IPS-15b (cell line): ENCODE data around the gene ASCC2.

ENCODE experiments used
- H3K27me3 ChIP-seq: one replicate; pipeline ENCODE4 v1.6.1; 2013; ENCODE audit warnings: low read length; ENCODE audit not compliant: control insufficient read depth, insufficient read depth
- H3K36me3 ChIP-seq: one replicate; pipeline ENCODE4 v1.6.1; 2013; ENCODE audit warnings: low read length; ENCODE audit not compliant: control insufficient read depth, insufficient read depth
- H3K4me1 ChIP-seq: one replicate; pipeline ENCODE4 v1.6.1; 2013; ENCODE audit warnings: mild to moderate bottlenecking, low read length; ENCODE audit not compliant: control insufficient read depth, insufficient read depth
- H3K4me3 ChIP-seq: one replicate; pipeline ENCODE4 v1.5.1; 2013; ENCODE audit warnings: low read depth, low read length
- H3K9ac ChIP-seq: one replicate; pipeline ENCODE4 v1.6.1; 2013; ENCODE audit warnings: low read depth, mild to moderate bottlenecking, low read length
- H3K9me3 ChIP-seq: one replicate; pipeline ENCODE4 v1.6.1; 2013; ENCODE audit warnings: mild to moderate bottlenecking, low read length; ENCODE audit not compliant: control insufficient read depth, insufficient read depth

ASCC2 gene, protein sequence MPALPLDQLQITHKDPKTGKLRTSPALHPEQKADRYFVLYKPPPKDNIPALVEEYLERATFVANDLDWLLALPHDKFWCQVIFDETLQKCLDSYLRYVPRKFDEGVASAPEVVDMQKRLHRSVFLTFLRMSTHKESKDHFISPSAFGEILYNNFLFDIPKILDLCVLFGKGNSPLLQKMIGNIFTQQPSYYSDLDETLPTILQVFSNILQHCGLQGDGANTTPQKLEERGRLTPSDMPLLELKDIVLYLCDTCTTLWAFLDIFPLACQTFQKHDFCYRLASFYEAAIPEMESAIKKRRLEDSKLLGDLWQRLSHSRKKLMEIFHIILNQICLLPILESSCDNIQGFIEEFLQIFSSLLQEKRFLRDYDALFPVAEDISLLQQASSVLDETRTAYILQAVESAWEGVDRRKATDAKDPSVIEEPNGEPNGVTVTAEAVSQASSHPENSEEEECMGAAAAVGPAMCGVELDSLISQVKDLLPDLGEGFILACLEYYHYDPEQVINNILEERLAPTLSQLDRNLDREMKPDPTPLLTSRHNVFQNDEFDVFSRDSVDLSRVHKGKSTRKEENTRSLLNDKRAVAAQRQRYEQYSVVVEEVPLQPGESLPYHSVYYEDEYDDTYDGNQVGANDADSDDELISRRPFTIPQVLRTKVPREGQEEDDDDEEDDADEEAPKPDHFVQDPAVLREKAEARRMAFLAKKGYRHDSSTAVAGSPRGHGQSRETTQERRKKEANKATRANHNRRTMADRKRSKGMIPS

GRCh38 chr22:29837741-29838598 is at the start of gene ASCC2:
Gene ASCC2, minus strand, starts transcription at chr22:29838274. Its CDS starts 5,949 bp downstream, at chr22:29832325.
- H3K9me3 ChIP-seq, result no peaks in the 10 kb centered on the region
- H3K4me1 ChIP-seq, result peaks cover 7% of the 10 kb centered on the region
- H3K36me3 ChIP-seq, result no peaks in the 10 kb centered on the region
- H3K4me3 ChIP-seq, result peak within 1 kb of the TSS; percentile 80
- no peaks in the 10 kb centered on the region for H3K27me3 ChIP-seq
- peak within 1 kb of the TSS; percentile 32 for H3K9ac ChIP-seq

GRCh38 chr22:29887358-29887757 is 49.3 kb upstream of the ASCC2 start:
- Histone ChIP-seq H3K27me3 (no peaks in the 10 kb centered on the region), H3K9me3 (no peaks in the 10 kb centered on the region), H3K36me3 (no peaks in the 10 kb centered on the region), H3K4me3 (no peak overlapping the region), H3K4me1 (peaks cover 8% of the 10 kb centered on the region), H3K9ac (no peak overlapping the region)

- Histone ChIP-seq H3K4me3 (no peak overlapping the region), H3K4me1 (peaks cover 8% of the 10 kb centered on the region), H3K9ac (no peak overlapping the region), H3K36me3 (no peaks in the 10 kb centered on the region), H3K27me3 (no peaks in the 10 kb centered on the region), H3K9me3 (no peaks in the 10 kb centered on the region)
Observed at GRCh38 chr22:29886596-29886995, 48.5 kb upstream of the ASCC2 start.

- no peaks in the 10 kb centered on the region for H3K36me3 ChIP-seq
- peaks cover 8% of the 10 kb centered on the region for H3K4me1 ChIP-seq
- no peak overlapping the region for H3K4me3 ChIP-seq
- H3K9ac ChIP-seq, result no peak overlapping the region
- H3K27me3 ChIP-seq, result no peaks in the 10 kb centered on the region
- H3K9me3 ChIP-seq, result no peaks in the 10 kb centered on the region
Observed at GRCh38 chr22:29885610-29886009, 47.5 kb upstream of the ASCC2 start.

DNA sequence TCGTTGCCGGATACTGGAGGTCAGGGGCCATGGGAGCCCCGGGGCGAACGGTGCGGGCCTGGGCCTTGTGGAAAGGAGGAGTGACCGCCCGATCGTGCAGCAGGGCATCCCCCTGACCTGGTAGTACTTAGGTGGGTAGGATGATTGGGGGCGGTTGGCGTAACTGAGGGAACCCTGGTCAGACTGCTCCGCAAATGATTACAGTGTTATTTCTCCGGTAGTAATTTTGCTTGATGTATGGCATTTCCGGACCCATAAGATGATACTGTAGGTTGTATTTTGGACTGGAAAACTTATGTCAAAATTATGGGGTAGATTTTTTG is 45.7 kb upstream of the ASCC2 start:
- Histone ChIP-seq H3K36me3 (no peaks in the 10 kb centered on the region), H3K9me3 (no peaks in the 10 kb centered on the region), H3K27me3 (no peaks in the 10 kb centered on the region)

DNA sequence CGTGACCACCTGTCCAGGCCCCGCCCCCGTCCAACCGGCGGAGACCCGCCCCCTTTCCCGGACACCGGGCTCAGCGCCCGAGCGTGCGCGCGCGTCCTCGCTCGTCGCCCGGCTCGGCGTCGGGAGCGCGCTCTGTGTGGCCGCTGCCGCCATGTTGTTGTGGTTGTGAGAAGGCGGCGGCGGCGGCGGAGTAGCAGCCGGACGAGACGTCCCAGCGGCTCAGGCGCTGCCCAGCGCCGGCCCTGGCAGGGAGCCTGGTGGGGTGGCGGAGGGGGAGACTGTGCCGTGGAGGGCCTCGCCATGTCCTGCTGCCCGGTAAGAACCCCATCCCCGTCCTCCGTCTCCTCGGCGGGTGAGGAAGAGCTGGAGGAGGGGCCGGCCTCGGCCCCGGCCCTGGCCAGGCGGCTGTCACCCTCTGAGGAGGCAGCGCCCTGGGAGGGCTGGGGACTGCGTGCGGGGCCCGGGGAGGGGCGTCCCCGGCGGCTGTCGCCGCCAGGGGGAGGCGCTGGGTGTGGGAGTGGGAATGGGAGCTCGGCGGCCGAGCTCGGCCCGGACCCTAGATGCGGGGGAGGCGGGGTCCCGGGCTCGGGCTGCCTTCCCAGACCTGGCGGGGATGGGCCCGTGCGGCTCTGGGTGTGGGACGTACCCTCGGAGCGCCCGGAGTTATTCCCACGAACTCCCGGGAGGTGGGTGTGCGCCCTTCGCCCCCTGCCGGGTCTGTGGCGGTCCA is 45.1 kb upstream of the ASCC2 start, which contains the start of gene MTMR3:
Gene MTMR3 (plus strand): TSS at position 130 of the 730 bp plus-strand sequence. CDS start 87,886 bp downstream, outside the sequence.
- Histone ChIP-seq H3K9me3 (no peaks in the 10 kb centered on the region), H3K27me3 (no peaks in the 10 kb centered on the region), H3K9ac (peak within 1 kb of the TSS; percentile 87), H3K4me1 (peaks cover 8% of the 10 kb centered on the region), H3K36me3 (no peaks in the 10 kb centered on the region), H3K4me3 (peak within 1 kb of the TSS; percentile 87)

More for the DNA sequence above, 45.7 kb upstream of the ASCC2 start:
- Histone ChIP-seq H3K4me1 (peaks cover 8% of the 10 kb centered on the region), H3K9ac (peak overlapping the region; percentile 73), H3K4me3 (peak overlapping the region; percentile 87)

GRCh38 chr22:29882716-29883044 is 44.6 kb upstream of the ASCC2 start:
- no peaks in the 10 kb centered on the region for H3K9me3 ChIP-seq
- H3K4me1 ChIP-seq, result peaks cover 8% of the 10 kb centered on the region
- H3K4me3 ChIP-seq, result peak overlapping the region; percentile 26
- H3K9ac ChIP-seq, result no peak overlapping the region
- H3K36me3 ChIP-seq, result no peaks in the 10 kb centered on the region
- peaks cover under 1% of the 10 kb centered on the region for H3K27me3 ChIP-seq

DNA sequence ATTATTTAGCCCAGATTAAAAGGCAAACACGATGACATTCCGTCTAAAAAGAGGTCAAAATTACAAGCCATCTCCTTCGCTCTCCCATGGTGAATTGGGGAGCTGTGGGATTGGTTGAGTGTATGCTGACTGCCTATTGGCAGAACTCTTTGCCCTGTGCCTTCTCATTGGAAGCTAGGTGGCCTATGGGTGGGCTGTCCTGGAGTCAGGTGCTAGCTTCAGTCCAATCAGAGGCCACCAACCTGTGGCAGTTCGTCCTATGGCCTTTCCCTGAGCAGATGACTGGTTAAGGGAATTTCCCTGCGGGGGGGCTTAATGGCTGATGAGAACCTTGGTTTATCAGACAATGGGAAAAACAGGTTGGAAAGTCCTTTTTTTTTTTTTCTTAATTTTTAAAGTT is 41.7 kb upstream of the ASCC2 start:
- H3K4me1 ChIP-seq, result no peaks in the 10 kb centered on the region

GRCh38 chr22:29877620-29878019 is 39.5 kb upstream of the ASCC2 start:
- H3K27me3 ChIP-seq, result peaks cover 2% of the 10 kb centered on the region

More for the DNA sequence above, 41.7 kb upstream of the ASCC2 start:
- no peak overlapping the region for H3K4me3 ChIP-seq
- H3K36me3 ChIP-seq, result no peaks in the 10 kb centered on the region
- H3K9me3 ChIP-seq, result no peaks in the 10 kb centered on the region
- H3K9ac ChIP-seq, result no peak overlapping the region
- peaks cover 2% of the 10 kb centered on the region for H3K27me3 ChIP-seq

GRCh38 chr22:29873943-29874342 is 35.9 kb upstream of the ASCC2 start:
- peaks cover 2% of the 10 kb centered on the region for H3K27me3 ChIP-seq
- H3K4me3 ChIP-seq, result no peak overlapping the region
- H3K36me3 ChIP-seq, result no peaks in the 10 kb centered on the region
- no peaks in the 10 kb centered on the region for H3K9me3 ChIP-seq
- no peak overlapping the region for H3K9ac ChIP-seq
- H3K4me1 ChIP-seq, result peaks cover 13% of the 10 kb centered on the region

More at GRCh38 chr22:29877620-29878019, 39.5 kb upstream of the ASCC2 start:
- H3K9ac ChIP-seq, result no peak overlapping the region
- no peaks in the 10 kb centered on the region for H3K4me1 ChIP-seq
- no peaks in the 10 kb centered on the region for H3K9me3 ChIP-seq
- no peak overlapping the region for H3K4me3 ChIP-seq
- H3K36me3 ChIP-seq, result no peaks in the 10 kb centered on the region

- Histone ChIP-seq H3K9ac (no peak overlapping the region), H3K4me3 (no peak overlapping the region), H3K9me3 (no peaks in the 10 kb centered on the region), H3K36me3 (no peaks in the 10 kb centered on the region), H3K4me1 (peaks cover 13% of the 10 kb centered on the region), H3K27me3 (peaks cover 2% of the 10 kb centered on the region)
Observed at GRCh38 chr22:29872989-29873388, 34.9 kb upstream of the ASCC2 start.
